T47D (cell line): ENCODE data around the gene MTERF4.
A peak's percentile ranks its signal among the peaks of the same experiment; 100 is the strongest.

ENCODE experiments used
- DNase-seq, 2 experiments: peaks; one replicate each; pipeline versions ENCODE4 v3.0.0 to v3.0.0-alpha.2; 2011 to 2012; ENCODE audit warnings: low read depth in 1 of 2, low spot score in 1 of 2
- JUND ChIP-seq: IDR thresholded peaks from 2 replicates; pipeline ENCODE4 v1.6.1; 2012; ENCODE audit warnings: low read depth
- in situ Hi-C: cut with HindIII; loops from 2 replicates; pipeline ENCODE4 v1.10.0; 2016; ENCODE audit warnings: low sequenced_read_pairs, low pct_unique_long_range_greater_than_20kb

MTERF4 gene, protein sequence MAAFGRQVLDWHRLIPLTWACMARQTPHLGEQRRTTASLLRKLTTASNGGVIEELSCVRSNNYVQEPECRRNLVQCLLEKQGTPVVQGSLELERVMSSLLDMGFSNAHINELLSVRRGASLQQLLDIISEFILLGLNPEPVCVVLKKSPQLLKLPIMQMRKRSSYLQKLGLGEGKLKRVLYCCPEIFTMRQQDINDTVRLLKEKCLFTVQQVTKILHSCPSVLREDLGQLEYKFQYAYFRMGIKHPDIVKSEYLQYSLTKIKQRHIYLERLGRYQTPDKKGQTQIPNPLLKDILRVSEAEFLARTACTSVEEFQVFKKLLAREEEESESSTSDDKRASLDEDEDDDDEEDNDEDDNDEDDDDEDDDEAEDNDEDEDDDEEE

GRCh38 chr2:241102239-241102803, at the start of gene MTERF4:
Gene MTERF4, minus strand, starts transcription at chr2:241102287. Its CDS starts 14 bp downstream, at chr2:241102273.
- DNase-seq = peak; percentile 52 to 89
- no peak for TF ChIP-seq JUND
- in situ Hi-C loops = no loop called here

DNA sequence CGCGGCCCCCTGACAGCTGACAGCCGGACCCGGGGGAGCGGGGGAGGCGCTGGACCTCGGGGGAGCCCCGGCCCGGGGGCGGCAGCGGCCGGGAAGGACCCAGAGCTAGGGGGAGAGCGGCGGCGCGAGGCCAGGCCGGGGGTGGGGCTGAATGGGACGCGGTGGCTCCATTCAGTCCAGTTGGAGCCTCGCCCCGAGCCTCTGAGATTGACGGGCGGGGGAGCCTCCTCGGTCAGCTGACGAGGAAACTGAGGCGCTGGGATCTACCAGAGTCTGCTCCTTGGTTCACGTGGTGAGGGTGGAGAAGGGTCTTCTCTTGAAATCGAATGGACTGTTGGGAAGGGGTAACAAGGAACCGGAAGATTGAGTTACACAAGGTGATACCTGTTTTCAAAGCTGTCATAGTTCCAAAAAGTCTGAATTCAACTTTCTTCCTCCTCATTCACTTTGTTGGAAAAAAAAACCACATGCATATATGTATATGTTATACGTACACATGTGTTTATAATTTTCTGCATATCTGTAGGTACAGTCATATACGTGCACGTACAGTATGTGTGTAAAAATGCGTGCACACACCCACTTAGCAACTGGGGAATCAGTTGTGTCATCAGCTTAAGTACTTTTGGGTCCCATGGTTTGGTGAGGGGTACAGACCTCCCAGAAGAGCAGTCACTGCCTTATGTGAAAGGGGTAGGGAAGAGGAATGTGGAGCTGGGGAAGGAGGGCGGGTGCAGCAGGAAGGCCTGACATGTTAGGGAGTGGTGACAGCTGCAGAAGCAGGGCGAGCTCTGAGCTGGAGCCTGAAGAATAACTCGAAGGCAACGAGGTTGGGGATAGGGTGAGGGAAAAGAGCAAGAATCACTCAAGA, 48.8 kb upstream of the MTERF4 start:
- in situ Hi-C loops = no loop called here
- TF ChIP-seq JUND = no peak
- no peak for DNase-seq

- no peak for TF ChIP-seq JUND
- peak; percentile 94 to 97 for DNase-seq
- in situ Hi-C loops = no loop called here
Measured at GRCh38 chr2:241149925-241150659, 48.0 kb upstream of the MTERF4 start, which contains the start of gene PPP1R7. Gene PPP1R7, plus strand, starts transcription at chr2:241150467. Its CDS starts 29 bp downstream, at chr2:241150496.

GRCh38 chr2:241149675-241149924, 47.5 kb upstream of the MTERF4 start:
- DNase-seq = no peak
- in situ Hi-C loops = no loop called here
- TF ChIP-seq JUND = no peak

- no peak for TF ChIP-seq JUND
- in situ Hi-C loops = no loop called here
- peak; percentile 91 to 94 for DNase-seq
Measured at GRCh38 chr2:241148891-241149674, 47.0 kb upstream of the MTERF4 start, which contains the start of gene PASK. Gene PASK, minus strand, starts transcription at chr2:241149472. Its CDS starts 6,440 bp downstream, at chr2:241143032.

DNA sequence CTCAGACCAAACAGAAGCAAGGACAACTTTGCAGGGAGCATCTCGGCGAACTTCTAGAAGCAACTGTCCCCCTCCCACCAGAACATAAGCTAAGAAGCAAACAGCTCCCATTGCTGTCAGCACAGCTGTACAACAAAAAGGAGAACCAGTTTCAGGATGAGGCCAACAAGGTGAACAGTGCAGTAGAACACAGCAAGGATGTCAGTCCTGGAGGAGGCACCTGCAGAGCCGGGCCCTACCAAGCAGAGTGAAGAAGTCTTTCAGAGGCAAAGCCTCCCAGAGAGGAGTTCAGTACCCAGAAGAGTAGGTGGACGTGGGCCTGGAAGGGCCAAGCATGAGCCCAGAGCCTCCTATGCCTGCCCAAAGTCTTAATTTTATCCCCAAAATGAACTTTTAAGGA, 46.2 kb upstream of the MTERF4 start:
- in situ Hi-C loops = no loop called here
- TF ChIP-seq JUND = no peak
- no peak for DNase-seq

DNA sequence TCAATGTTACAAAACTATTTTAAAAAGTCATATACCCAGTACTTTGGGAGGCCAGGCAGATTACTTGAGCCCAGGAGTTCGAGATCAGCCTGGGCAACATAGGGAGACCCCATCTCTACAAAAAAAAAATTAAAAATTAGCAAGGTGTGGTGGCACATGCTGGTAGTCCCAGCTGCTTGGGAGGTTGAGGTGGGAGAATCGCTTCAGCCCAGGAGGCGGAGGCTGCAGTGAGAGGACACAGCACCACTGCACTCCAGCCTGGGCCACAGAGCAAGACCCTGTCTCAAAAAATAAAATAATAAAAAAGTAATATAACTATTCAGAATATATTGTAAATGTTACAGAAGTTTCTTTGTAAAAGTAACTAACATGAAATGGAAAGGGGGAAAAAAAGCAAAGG, 45.2 kb upstream of the MTERF4 start:
- no peak for DNase-seq
- in situ Hi-C loops = no loop called here
- no peak for TF ChIP-seq JUND

DNA sequence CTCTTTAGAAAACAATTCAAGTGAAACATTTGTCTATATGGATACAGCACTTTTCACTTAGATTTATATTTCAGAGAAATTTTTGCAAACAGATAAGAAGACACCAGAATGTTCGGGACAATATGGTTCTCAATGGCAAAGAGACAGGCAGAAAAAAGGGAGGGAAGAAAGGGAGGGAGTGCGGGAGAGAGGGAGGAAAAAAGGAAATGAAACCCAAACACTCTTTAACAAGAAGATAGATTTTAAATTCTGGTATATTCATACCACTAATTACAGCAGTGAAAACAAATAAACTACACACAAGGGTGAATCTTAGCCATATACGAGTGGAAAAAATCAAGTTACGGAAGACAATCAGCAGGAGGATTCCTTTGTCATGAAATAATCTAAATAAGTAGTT, 44.2 kb upstream of the MTERF4 start:
- in situ Hi-C loops = no loop called here
- no peak for DNase-seq
- no peak for TF ChIP-seq JUND

DNA sequence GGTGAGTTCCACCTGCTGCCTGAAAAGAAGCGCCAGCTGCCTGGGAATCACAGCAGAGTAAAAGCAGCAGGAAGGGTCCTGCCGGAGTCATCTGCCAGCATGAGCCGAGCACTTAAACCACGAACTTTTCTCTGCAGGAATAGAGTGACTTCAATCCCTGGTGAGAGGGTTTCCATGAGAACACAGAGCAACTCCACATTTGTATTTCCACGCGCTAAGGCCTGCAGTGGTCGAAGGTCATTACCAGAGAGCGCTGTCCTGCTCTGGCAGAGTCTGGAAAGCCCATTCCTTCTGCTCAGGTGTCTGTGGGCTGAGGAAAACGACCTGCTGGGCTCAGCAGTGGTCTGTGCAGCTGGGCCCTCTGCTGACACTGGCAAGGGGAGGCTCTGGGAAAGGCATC, 40.5 kb upstream of the MTERF4 start:
- in situ Hi-C loops = no loop called here

GRCh38 chr2:241142063-241142462, 40.0 kb upstream of the MTERF4 start:
- TF ChIP-seq JUND = no peak
- in situ Hi-C loops = no loop called here
- DNase-seq = no peak

More for the DNA sequence above, 40.5 kb upstream of the MTERF4 start:
- no peak for TF ChIP-seq JUND
- DNase-seq = no peak

DNA sequence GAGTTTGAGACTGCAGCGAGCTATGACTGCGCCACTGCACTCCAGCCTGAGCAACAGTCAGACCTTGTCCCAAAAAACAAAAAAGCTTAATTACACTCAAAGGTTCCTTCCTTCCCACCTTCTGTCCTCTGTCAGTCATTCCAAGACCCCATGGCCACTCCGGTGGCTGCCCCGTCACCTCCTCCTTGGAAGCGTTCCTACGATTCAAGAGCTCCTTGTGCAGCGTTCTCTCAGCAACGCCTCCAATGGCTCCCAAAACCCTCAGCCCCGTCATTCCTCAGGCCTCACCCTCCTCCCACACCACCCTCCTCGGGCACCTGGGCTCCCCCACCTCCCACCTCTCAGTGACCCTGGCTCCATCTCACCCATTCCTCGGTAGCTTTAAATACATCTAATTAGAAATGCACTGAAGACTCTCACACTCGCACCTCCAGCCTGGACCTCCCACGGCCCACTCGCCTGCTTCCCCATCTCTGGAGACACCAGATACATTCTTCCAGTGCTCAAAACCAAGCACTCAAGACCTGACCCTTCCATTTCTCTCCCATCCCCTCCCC, 39.2 kb upstream of the MTERF4 start:
- in situ Hi-C loops = no loop called here
- no peak for DNase-seq
- TF ChIP-seq JUND = no peak

GRCh38 chr2:241140445-241140840, 38.4 kb upstream of the MTERF4 start:
- in situ Hi-C loops = no loop called here
- DNase-seq = no peak
- TF ChIP-seq JUND = no peak
